Medulla oblongata (tissue), 1 donor: ENCODE data around the gene TMEM132D.

Experiments used
- DNase-seq: peaks from one replicate; pipeline ENCODE4 v3.0.0-alpha.2; 2015; ENCODE audit errors: extremely low spot score

The TMEM132D gene

DNA sequence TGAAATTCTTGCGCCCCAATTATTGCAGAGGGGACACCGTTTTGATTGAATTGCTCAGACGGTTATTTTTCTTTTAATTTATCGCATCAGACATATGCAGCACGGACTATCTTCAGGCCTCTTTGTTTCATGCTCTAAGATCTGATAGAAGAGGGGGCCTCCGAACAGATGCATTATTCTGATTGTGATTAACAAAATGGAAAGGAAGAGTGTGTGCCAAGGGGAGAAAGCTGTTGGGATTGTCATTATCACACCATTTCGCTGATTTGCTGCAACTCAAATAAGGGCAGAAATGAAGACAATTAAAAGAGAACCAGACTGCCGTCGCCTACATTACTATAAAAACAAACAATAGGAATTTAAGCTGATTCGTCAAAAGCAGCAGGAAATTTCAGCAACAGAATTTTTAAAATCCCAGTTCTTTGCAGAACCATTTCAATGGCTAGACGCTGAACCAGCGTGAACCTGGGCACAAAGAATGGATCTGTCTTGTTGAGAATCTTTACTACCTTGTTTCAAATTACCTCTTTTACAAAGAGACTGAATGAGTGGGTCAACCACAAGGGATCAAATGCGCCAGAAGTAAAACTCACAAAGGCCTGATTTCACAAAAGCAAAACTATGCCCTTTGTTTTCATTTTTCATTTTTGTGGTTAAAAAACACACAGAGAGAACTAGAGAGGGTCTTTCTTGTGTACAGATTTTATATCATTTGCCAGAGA, 30.6 kb downstream of the TMEM132D start:
- DNase-seq: no peak

DNA sequence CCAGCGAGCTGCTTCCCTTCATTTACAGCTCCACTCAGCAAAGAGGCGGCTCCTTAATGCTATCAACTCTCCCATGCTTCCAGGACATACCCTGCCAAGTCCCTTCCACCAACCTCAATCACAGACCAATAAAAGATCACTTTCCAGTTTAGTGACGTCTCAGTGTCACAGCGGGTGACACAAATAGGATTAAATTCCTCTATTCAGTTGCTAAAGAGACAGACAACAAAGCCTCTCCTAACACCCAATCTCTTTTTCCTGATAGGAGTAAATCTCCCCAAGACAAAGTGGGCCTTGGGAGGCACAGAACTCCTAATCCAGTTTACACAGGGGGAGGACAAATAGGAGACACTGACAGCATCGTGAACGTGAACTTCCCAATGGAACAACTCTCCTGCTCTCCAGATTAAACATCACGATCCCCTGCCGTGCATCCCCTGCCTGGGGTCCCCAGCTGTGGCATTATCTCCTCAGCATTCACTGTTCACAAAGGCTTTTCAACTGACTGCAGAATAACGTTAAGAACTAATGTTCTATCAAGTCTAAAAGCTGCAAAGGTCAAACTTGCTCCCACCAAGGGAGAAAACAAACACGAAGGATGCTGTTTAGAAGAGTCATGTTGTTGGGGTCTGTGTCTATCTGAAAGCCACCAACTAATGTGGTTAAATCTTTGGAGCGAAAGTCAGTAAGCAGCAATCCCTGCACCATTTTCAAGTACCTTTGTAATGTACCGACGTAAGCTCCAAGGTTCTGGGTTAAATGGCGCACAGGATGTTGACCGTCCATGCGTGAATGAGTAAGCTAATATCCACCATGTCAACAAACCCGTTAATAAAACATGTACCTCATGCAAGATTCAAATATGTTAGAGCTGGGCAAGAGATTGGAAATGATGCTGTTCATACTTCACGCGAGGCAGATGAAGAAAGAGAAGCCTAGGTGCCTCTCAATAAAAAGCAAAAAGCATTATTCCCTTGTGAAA, 31.5 kb downstream of the TMEM132D start:
- DNase-seq: no peak

DNA sequence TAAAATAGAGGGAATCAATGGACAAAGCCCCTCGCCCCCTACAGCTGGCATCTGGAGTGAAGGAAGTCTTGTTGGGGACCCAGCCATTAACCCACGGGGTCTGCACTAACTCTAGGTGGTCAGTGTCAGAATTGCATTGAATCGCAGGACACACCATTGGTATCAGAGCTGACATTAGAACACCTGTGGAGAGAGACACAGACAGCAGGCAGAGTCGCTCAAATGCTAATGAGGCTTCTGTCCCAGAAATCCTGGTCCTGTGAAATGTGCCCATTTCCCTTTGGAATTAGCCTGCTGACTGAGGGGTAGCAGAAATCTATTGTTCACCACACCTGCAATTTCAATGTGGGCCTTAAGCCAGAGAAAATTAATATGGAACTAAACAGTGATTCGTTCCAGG, 33.0 kb downstream of the TMEM132D start:
- no peak for DNase-seq

DNA sequence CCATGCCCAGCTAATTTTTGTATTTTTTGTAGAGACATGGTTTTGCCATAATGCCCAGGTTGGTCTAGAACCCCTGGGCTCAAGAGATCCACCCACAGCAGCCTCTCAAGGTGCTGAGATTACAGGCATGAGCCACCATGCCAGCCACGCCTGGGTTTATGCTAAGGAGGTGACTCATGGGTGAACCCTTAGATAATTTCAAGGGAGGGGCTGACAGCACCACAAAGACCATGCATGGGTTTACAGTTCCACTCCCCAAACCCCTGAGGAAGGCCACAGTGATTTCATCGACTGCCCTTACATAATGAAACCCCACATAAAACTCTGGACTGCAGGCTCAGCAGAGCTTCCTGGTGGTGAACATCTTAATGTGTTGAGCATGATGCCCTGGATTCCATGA, 33.7 kb downstream of the TMEM132D start:
- DNase-seq: no peak

DNA sequence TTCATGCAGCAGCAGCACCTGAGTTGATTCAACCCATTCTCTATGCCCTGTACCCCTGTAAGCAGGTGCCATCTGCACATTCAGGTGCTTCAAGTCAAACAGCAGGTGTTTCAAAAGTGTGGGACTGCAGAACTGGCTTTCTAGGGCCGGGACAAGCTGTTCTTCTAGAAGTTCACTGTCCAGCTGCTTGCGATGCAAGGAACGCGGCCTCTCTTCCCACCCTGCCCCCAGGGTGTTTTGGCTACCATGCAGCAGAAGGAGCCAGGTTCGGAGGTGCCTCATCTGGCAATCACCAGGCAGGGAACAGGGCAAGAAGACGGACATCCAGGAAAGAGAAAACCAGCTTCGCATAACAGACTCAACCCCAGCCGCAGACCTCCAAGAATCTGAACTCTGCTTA, 35.2 kb downstream of the TMEM132D start:
- no peak for DNase-seq

DNA sequence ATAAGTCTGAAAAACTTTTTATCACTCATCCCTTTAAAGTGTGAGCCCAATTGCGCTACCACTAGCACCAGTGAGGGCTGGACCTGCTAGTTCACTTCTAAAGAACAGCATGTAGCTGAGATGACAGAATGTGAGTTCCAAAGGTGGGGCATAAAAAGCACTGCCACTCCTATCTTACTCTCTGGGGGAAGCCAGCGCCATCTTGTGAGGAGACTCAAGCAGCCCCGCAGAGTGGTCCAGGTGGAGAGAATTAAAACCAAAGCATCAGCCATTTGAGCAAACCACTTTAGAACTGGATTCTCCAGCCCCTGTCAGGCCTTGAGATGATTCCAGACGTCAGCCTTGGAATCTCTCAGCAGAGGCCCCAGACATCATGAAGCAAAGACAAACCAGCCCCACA, 39.9 kb downstream of the TMEM132D start:
- no peak for DNase-seq

DNA sequence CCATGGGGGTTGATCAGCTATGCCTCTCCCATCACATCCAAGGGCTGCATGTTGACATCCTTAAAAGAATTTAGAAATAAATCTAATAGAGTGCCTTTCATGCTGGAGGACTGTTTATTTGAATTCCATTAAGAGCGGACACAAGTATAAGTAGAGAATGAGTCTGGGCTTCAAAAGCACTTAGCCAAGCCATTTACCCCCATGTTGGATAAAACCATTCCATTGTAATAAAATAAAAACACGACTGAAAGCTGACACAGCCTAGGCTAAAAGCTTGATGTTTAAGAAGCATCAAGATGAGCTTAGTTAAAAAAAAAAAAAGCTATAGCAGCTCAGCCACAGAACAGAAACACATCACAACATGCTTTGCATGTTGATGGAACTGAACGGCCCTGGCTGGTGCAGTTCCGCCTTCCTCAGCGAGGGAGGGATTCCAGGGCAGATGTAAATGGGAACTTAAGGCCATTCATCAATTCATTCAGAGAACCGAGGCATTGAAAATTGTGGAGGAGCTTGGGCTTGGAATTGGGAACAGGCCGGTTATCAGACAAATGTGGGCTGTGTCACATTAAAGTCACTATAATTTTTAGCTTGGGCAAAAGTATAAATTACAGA, 41.2 kb downstream of the TMEM132D start:
- DNase-seq: no peak

DNA sequence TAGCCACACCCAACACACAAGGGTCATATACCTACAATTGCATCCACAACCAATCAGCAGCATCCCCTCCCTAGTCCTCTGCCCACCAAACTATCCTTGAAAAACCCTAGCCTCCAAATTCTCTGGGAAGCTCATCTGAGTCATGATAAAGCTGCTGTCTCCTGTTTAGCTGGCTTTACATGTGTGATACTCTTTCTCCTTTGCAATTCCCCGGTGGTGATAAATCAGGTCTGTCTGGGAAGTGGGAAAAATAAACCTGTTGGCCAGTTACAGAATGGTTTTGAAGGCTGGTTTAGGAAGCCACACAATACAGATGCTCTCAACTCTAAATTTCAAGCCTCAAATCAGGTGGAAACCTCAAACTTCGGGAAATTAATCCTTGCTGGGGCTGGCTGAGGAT, 41.9 kb downstream of the TMEM132D start:
- no peak for DNase-seq

DNA sequence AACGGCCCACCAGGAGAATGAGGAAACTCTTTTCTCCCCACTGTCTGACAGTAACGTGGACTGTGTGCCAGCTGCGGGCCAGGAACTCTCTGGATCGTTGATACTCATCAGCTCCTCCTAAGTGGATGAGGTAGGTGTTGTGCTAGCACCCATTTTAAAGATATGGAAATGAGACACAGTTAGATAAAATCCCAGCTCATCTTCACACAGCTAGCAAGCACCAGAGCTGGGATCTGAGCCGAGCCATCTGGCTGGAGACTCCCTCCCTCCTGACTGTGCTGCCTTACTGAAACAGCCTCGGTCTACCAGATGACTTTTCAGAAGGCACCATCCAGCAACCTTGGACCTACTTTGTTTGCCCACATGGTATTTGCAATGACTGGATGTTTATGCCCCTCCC, 49.2 kb downstream of the TMEM132D start:
- DNase-seq: no peak

DNA sequence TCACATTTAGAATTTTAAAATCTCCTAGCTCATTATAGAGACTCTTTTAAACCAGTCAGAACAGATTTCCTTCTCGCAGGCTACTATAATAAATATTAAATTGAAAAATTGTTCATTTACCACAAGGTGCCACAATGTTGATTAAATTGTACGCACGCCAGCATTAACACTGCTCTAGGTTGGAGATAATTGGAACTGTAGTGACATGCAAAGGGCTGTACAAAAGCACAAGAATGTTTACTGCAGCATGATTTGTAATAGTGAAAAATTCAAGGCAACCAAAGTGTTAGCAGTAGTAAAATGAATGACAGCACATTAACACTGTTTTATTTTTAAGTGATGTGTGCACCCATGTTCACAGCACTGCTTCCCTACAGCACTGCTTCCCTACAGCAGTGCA, 52.5 kb downstream of the TMEM132D start:
- no peak for DNase-seq

DNA sequence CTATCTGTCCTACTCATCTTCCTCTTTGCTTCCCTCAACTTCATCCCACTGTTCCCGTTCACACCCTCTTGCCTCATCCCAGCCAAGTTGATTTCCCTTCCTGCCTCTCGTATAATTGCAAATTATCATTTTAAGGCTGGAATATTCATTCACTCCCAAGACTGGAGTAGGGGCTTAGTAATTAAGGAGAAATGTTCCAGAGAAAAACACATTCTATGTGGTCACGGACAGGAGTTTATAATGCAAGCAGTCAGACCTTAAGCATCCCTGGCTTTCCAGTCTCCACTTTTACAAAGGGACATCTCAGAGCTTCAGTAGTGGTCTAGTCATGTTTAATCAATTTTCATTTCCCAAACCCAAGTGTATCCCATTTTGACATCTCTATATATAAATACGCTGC, 54.9 kb downstream of the TMEM132D start:
- no peak for DNase-seq

DNA sequence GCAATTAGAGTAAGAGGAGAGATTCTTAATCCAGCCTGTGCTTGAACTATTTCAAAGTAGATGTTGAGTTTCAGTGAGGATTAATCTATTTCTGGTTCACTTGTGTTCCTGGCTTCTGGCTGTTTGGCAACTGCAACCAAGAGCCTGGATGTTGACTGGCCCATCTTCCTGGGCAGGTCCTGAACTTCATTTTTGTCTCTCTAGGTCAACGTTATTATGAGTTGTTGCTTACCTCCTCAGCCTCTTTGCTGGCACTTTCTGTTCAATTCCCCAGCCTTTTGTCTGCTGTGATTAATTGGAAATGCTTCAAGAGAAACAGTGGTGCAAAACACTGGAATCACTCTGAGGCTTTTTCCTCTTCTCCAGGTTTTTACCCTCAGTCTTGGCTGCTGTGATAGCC, 56.8 kb downstream of the TMEM132D start:
- no peak for DNase-seq

DNA sequence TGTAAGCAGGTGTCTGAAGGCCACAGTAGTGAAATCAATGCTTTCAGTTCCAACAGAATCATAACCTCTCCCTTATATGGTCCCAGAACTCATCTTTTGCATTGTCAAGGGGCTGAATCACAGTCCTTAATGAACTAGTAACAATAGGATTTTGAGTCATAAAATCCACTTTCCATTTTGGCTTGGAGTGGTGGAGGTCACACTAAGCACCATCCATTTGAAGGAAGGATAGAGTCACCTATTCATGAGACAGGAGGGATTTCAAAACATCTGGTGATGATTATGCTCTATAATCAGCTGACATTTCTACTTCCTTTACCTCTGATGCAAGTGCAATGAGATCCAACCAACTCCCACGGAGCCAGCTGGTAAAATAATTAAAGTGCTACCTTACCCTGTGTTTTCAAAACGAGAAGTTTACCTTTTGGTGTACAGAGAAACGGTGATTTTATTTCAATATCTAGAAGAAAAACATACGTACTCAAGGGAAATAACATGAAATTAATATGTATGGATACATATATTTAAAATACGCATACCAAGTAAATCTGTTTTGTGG, 59.1 kb downstream of the TMEM132D start:
- no peak for DNase-seq

DNA sequence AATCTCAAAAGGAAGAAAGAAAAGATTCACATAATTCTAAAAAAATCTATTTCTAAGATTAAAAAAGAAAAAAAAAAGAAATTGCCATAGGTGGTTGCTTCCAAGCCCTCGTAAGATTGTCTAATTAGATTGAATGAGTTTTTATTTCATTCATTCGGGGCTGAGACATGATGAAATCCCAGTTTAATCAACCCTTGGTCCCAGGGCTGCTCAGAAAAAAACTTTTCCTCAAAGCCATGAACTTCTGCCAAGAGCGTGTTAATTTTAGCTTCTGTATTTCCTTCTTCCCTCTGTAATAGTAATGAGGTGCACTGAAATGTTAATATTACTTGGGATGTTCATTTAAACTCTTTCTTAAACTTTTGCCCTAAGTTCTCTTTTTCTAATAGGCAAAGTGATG, 62.6 kb downstream of the TMEM132D start:
- DNase-seq: no peak

DNA sequence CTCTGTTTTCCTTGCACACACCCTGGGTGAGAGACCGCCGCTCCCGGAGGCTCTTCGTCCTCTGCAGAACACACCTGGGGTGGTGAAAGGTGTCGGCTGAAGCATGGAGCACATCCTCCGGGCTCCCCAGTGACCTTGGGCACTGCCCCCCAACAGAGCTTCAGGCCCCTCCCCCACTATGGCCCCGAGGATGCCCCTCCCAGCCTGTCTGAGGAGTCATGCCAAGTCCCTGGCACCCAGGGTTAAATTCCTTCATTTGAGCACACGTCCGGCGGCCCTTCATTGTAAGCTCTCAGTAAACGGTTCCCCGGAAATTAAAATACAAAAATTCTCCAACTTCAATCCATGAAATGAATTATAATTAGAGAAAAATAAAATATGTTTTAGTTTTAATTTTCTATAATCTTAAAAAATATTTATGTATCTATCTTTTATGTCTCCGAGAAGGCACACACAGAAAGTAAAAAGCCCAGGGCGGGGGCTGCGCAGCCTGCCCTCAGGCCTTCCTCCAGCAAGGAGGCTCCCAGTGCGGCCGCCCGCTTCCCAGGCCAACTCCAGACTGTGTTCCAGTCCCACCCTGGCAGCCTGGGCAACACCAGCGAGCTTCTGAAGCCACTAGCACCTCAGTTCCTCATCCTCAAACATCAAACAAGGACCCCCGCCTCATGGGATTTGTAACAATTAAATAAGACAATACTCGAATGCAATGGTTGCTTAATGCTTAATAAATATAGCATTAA, 63.5 kb downstream of the TMEM132D start:
- DNase-seq: no peak

DNA sequence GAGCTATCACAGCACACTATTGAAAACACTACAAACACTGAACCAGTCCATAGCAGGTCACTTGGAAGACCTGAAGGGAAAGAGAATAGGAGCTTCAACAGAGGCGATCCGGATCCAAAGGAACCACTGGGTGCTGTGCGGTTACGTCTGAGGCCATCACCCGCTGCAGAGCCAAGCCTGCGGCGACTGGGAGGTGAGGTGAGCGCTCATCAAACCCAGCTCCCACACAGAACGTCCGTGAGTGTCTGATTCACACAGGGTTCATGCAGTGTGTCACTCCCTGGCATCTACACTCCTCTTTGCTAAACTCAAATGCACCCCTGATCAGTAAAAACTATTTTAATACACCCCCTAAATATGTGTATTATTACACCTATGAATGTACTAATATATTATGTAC, 64.1 kb downstream of the TMEM132D start:
- no peak for DNase-seq

DNA sequence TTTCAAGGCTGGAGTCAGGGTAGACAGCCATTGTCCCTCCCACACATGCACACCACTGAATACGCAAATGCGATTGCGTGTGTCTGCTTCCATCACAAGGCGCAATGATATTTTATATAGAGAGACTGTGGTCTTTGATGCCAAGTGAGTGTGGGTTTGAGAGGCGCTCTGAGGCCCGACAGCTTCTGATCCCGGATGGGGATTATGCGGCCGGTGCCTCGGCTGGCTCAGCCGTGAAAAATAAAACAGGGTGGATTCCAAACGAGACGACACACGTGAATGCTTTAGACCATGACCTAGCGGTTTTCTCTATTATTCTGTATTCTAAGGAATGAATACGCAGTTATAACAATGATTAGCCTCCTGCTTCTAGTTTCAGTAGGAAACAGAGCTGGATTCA, 72.5 kb downstream of the TMEM132D start:
- DNase-seq: no peak

DNA sequence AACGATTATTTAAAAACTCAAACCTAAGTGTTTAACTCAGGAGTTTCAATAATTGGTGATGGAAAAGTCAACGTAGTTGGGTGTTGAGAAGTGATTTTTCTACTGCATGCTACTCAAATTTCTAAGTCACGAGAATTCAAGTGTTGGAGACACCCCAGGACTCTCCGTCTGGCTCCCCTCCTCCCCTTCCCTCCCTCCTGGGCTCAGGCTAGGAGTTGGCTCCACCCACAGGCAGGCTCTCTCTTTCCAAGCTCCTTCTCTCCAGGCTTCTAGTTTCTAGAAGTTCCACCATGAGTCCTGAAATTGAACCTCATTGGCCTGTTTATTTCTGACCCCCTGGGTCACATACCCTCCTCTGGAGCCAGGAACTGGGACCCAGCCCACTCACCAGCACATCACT, 73.0 kb downstream of the TMEM132D start:
- no peak for DNase-seq

DNA sequence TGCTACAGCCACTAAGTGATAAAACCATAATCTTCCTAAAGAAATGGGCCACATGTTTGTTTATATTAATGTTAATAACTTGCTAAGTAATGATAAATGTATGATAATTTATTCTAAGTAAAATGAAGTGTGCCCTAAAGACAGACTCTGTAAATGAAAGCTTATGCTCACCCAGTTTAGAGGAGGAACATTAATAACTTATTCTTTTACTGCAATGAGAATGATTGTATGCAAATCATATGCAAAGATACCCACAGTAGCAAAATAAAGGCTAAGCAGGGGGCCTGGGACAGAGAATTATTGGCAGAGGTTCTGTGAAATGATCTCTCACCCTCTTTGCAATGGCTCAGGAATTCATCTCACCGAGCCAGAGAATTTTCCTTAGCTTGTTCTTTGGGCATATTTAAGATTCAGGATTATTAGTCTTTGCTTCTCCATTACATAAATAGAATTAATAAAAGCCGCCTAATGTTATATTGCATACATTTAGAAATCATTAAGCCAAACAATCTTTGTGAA, 75.9 kb downstream of the TMEM132D start:
- DNase-seq: no peak

DNA sequence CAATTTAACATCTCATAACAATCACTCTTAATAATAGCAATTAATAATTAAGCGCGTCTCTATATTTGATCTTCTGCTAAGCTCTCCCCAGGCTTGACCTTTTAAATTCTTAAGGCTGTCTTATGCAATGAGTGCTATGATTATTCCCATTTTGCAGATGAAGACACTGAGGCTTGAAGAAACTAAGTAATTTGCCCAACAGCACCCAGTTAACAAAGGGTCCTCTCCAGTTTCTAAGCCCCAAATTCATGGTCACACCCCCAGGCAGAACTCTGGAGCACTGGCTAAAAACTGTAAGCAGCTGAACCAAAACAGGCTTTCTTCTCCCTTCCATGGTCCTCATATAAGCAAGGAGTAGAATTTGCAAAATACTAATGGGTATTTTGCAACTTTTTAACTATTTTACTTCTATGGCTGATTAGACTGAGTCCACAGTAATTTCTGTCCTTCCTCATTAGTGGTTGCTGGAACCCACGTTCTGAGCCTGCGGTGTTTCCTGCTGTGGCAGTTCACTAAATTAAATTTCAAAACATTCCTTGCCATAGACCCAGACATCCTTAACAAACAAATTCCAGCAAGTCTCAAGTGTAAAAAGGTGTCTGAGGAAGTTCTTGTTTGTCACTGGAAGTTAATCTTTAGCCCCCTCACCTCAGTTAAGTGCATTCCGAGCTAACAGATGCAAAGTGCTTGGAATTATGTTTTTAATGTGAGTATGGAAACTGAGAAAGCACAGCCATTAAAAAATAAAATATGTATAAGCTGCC, 76.5 kb downstream of the TMEM132D start:
- no peak for DNase-seq

DNA sequence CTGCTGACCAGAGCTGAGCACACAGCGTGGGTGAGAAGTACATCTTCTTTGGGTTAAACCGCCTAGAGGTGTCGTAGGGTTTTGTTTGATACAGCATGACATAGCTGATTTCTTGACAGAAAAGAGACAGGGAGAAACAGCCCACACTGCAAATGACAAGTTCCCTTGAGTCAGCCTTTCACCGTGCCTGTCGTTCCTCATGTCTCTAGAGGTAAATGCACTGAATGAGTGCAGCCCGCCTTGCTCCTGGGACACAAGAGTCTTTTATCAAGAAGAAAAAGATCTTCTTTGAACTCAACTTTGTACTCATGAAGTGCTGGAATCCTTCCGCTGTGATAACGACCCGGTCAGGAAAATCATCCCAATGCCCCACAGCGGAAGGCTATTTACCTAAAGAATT, 77.6 kb downstream of the TMEM132D start:
- no peak for DNase-seq
